ENCODE measurements around the gene WDR43.

DNA sequence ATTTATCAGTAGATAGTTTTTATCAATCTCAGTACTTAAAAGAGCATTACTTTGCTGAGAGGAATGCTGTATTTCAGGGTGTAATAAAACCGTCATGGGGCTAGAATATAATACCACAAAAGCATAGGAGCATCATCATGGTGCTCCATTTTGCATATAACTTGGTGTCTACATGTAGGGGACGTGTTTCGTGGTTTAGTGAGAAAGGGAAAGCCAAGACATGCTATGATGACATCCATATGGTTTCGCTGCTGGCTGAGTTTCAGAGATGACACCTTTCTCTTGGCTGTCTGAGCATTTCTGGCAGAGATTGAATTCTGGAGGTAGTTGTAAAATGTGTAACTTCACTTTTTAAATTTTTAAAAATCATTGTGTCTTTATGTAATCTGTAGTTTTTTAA, 32.4 kb downstream of the WDR43 start:
- TF ChIP-seq ZNF70 (CRISPR knock-in tag; IDR thresholded peaks at IDR 0.05): no peak
- TF ChIP-seq ARNTL (CRISPR knock-in tag; IDR thresholded peaks at IDR 0.05; ENCODE audit: borderline replicate concordance, low read depth): no peak
- TF ChIP-seq SNAI2 (CRISPR knock-in tag; IDR thresholded peaks at IDR 0.05): no peak
- no peak for TF ChIP-seq TOX (CRISPR knock-in tag; IDR thresholded peaks at IDR 0.05; ENCODE audit: borderline replicate concordance)
- TF ChIP-seq, protein P1, sequence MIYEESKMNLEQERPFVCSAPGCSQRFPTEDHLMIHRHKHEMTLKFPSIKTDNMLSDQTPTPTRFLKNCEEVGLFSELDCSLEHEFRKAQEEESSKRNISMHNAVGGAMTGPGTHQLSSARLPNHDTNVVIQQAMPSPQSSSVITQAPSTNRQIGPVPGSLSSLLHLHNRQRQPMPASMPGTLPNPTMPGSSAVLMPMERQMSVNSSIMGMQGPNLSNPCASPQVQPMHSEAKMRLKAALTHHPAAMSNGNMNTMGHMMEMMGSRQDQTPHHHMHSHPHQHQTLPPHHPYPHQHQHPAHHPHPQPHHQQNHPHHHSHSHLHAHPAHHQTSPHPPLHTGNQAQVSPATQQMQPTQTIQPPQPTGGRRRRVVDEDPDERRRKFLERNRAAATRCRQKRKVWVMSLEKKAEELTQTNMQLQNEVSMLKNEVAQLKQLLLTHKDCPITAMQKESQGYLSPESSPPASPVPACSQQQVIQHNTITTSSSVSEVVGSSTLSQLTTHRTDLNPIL (CRISPR knock-in tag; IDR thresholded peaks at IDR 0.05; ENCODE audit: low read depth): no peak
- TF ChIP-seq, protein P2, sequence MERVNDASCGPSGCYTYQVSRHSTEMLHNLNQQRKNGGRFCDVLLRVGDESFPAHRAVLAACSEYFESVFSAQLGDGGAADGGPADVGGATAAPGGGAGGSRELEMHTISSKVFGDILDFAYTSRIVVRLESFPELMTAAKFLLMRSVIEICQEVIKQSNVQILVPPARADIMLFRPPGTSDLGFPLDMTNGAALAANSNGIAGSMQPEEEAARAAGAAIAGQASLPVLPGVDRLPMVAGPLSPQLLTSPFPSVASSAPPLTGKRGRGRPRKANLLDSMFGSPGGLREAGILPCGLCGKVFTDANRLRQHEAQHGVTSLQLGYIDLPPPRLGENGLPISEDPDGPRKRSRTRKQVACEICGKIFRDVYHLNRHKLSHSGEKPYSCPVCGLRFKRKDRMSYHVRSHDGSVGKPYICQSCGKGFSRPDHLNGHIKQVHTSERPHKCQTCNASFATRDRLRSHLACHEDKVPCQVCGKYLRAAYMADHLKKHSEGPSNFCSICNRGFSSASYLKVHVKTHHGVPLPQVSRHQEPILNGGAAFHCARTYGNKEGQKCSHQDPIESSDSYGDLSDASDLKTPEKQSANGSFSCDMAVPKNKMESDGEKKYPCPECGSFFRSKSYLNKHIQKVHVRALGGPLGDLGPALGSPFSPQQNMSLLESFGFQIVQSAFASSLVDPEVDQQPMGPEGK (CRISPR knock-in tag; IDR thresholded peaks at IDR 0.05; ENCODE audit: borderline replicate concordance): no peak
- TF ChIP-seq GLIS3 (CRISPR knock-in tag; IDR thresholded peaks at IDR 0.05): no peak
- TF ChIP-seq ZFP30 (CRISPR knock-in tag; IDR thresholded peaks at IDR 0.05): no peak
- no peak for TF ChIP-seq ESRRG (CRISPR knock-in tag; IDR thresholded peaks at IDR 0.05)
- TF ChIP-seq, protein P3, sequence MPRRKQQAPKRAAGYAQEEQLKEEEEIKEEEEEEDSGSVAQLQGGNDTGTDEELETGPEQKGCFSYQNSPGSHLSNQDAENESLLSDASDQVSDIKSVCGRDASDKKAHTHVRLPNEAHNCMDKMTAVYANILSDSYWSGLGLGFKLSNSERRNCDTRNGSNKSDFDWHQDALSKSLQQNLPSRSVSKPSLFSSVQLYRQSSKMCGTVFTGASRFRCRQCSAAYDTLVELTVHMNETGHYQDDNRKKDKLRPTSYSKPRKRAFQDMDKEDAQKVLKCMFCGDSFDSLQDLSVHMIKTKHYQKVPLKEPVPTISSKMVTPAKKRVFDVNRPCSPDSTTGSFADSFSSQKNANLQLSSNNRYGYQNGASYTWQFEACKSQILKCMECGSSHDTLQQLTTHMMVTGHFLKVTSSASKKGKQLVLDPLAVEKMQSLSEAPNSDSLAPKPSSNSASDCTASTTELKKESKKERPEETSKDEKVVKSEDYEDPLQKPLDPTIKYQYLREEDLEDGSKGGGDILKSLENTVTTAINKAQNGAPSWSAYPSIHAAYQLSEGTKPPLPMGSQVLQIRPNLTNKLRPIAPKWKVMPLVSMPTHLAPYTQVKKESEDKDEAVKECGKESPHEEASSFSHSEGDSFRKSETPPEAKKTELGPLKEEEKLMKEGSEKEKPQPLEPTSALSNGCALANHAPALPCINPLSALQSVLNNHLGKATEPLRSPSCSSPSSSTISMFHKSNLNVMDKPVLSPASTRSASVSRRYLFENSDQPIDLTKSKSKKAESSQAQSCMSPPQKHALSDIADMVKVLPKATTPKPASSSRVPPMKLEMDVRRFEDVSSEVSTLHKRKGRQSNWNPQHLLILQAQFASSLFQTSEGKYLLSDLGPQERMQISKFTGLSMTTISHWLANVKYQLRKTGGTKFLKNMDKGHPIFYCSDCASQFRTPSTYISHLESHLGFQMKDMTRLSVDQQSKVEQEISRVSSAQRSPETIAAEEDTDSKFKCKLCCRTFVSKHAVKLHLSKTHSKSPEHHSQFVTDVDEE (CRISPR knock-in tag; IDR thresholded peaks at IDR 0.05): no peak
- no peak for TF ChIP-seq OSR1 (CRISPR knock-in tag; IDR thresholded peaks at IDR 0.05)

All from SK-N-SH treated with all-trans-retinoic acid at 6 μM for 48 hours (cell line).